Measurements from ENCODE around the gene MYL5.
"Not testable (repeated sequence)": the region's sequence is repeated elsewhere in the genome, so short reads cannot be mapped to it uniquely, and the experiment has no call there.

Gene MYL5

GRCh38 chr4:727576-727975, 53.2 kb downstream of the MYL5 start:
- TF ChIP-seq CTCF (IDR thresholded peaks at IDR 0.05; ENCODE audit: borderline replicate concordance, insufficient read depth, low read depth, low read length) = no peak
- no peak overlapping the region for H3K4me3 ChIP-seq (ENCODE audit: low read depth, low read length)

- TF ChIP-seq CTCF (IDR thresholded peaks at IDR 0.05; ENCODE audit: borderline replicate concordance, insufficient read depth, low read depth, low read length) = no peak
- no peak overlapping the region for H3K4me3 ChIP-seq (ENCODE audit: low read depth, low read length)
Observed at GRCh38 chr4:729336-730315, 55.3 kb downstream of the MYL5 start.

GRCh38 chr4:730511-730910, 56.2 kb downstream of the MYL5 start:
- H3K4me3 ChIP-seq (ENCODE audit: low read depth, low read length) = no peak overlapping the region
- TF ChIP-seq CTCF (IDR thresholded peaks at IDR 0.05; ENCODE audit: borderline replicate concordance, insufficient read depth, low read depth, low read length) = no peak

- not testable (repeated sequence) for H3K4me3 ChIP-seq (ENCODE audit: low read depth, low read length)
Observed at GRCh38 chr4:730946-731904, 56.9 kb downstream of the MYL5 start.
